Peyer's patch (tissue), 4 donors: ENCODE results near the gene HOXD12.

Experiments
- POLR2A ChIP-seq, 2 donors: fragments of 450-650 bp; IDR thresholded peaks; one replicate each; pipeline ENCODE4 v1.5.1; 2017; ENCODE audit warnings: antibody characterized with exemption in 2 of 2, mild to moderate bottlenecking in 2 of 2, moderate library complexity in 2 of 2
- TF ChIP-seq, protein P1 (sequence below), 6 experiments: fragments of 450-650 bp in 4 of 6; fragments of 200-600 bp in 2 of 6; sonication (generic) in 1 of 6; IDR thresholded peaks; one replicate each; pipeline ENCODE4 v1.5.1; 2017 to 2019; ENCODE audit warnings: antibody characterized with exemption in 6 of 6, mild to moderate bottlenecking in 3 of 6, moderate library complexity in 1 of 6

- TF ChIP-seq, protein P1, sequence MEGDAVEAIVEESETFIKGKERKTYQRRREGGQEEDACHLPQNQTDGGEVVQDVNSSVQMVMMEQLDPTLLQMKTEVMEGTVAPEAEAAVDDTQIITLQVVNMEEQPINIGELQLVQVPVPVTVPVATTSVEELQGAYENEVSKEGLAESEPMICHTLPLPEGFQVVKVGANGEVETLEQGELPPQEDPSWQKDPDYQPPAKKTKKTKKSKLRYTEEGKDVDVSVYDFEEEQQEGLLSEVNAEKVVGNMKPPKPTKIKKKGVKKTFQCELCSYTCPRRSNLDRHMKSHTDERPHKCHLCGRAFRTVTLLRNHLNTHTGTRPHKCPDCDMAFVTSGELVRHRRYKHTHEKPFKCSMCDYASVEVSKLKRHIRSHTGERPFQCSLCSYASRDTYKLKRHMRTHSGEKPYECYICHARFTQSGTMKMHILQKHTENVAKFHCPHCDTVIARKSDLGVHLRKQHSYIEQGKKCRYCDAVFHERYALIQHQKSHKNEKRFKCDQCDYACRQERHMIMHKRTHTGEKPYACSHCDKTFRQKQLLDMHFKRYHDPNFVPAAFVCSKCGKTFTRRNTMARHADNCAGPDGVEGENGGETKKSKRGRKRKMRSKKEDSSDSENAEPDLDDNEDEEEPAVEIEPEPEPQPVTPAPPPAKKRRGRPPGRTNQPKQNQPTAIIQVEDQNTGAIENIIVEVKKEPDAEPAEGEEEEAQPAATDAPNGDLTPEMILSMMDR (IDR thresholded peaks at IDR 0.05): no peak
- no peak for TF ChIP-seq POLR2A (IDR thresholded peaks at IDR 0.05)
Measured at GRCh38 chr2:176138526-176138922, 38.9 kb downstream of the HOXD12 start.
